HCT116 (cell line): ENCODE data around the gene TXLNG. TPM values are rescaled to one million over a fixed set of nuclear protein-coding genes. Genes with fewer than 3 reads are reported as not detected.

Source experiments
- ATAC-seq: fragments of 200-7000 bp; cut with Tn5 transposase; 2 replicates; pipeline ENCODE4 v1.9.1; 2020; ENCODE audit warnings: mild to moderate bottlenecking, moderate library complexity
- BruUV-seq: library from RNA; stranded (reverse); fragments of 400-500 nt; replicated peaks from 2 replicates; lab custom pipeline; 2021; lab: Mats Ljungman, UMichigan
- CTCF ChIA-PET: fragments of 300-600 bp; sonication (Branson Sonifier 250); formaldehyde crosslinking; loops from one replicate; lab custom pipeline; 2021; ENCODE audit warnings: antibody characterized with exemption; lab: Charles Lee
- POLR2A ChIA-PET: fragments of 300-600, 350-600 bp; sonication (Branson Sonifier 250); formaldehyde crosslinking; loops from one replicate; lab custom pipeline; 2021; ENCODE audit warnings: antibody characterized with exemption; lab: Charles Lee
- RAD21 ChIA-PET, 2 experiments: fragments of 300-600 bp; sonication (Branson Sonifier 250); formaldehyde crosslinking; loops; one replicate each; lab custom pipeline; 2023; ENCODE audit warnings: low total read pairs in 2 of 2; ENCODE audit not compliant: uncharacterized antibody in 2 of 2, unreplicated experiment in 2 of 2, low non-redundant PET in 1 of 2; lab: Charles Lee
- DNase-seq: peaks from one replicate; pipeline ENCODE4 v3.0.0-alpha.2; 2010; ENCODE audit warnings: low read depth, low spot score
- H2AFZ ChIP-seq: fragments of 200-600 bp; shearing (Covaris generic), sonication (generic); 2 replicates; pipeline ENCODE4 v1.6.1; 2017; ENCODE audit warnings: low read depth, mixed run types, mixed read lengths, antibody characterized with exemption, low read length; ENCODE audit not compliant: poor library complexity, severe bottlenecking
- H3K27ac ChIP-seq: 2 replicates; pipeline ENCODE4 v1.5.1; 2012; ENCODE audit warnings: low read depth, low read length
- H3K27me3 ChIP-seq: fragments of 200-600 bp; sonication (generic); 2 replicates; pipeline ENCODE4 v1.6.1; 2016; ENCODE audit warnings: mixed run types, low read length, mixed read lengths; ENCODE audit not compliant: insufficient read depth
- H3K36me3 ChIP-seq, 2 experiments: fragments of 200-500 bp in 1 of 2; fragments of 200-600 bp in 1 of 2; sonication (Bioruptor generic) in 1 of 2; sonication (generic) in 1 of 2; 2 replicates each; pipeline versions ENCODE4 v1.5.1 to v1.6.1; 2014 to 2016; ENCODE audit warnings: low read length in 2 of 2, inconsistent platforms in 1 of 2, mixed read lengths in 1 of 2, mixed run types in 1 of 2; ENCODE audit not compliant: insufficient read depth in 2 of 2, control insufficient read depth in 1 of 2
- H3K4me1 ChIP-seq, 2 experiments: fragments of 200-600 bp in 1 of 2; sonication (generic) in 1 of 2; 2 replicates each; pipeline versions ENCODE4 v1.5.1 to v1.6.1; 2012 to 2017; ENCODE audit warnings: low read length in 2 of 2, inconsistent platforms in 1 of 2, mild to moderate bottlenecking in 1 of 2, mixed read lengths in 1 of 2, mixed run types in 1 of 2, moderate library complexity in 1 of 2; ENCODE audit not compliant: insufficient read depth in 2 of 2, control insufficient read depth in 1 of 2
- H3K4me2 ChIP-seq: fragments of 200-600 bp; sonication (generic); 2 replicates; pipeline ENCODE4 v1.6.1; 2017; ENCODE audit warnings: mixed run types, low read length, mixed read lengths
- H3K4me3 ChIP-seq, 2 experiments: fragments of 200-600 bp in 1 of 2; sonication (generic) in 1 of 2; replicated peaks in 1 of 2; 2 replicates each; pipeline ENCODE4 v1.5.1; 2011 to 2016; ENCODE audit warnings: low read length in 2 of 2, control low read depth in 1 of 2, low read depth in 1 of 2, mild to moderate bottlenecking in 1 of 2, mixed read lengths in 1 of 2, mixed run types in 1 of 2
- H3K79me2 ChIP-seq: fragments of 200-600 bp; sonication (generic); 2 replicates; pipeline ENCODE4 v1.6.1; 2017; ENCODE audit warnings: mild to moderate bottlenecking, mixed run types, low read length, moderate library complexity, mixed read lengths; ENCODE audit not compliant: insufficient read depth
- H3K9ac ChIP-seq: fragments of 200-600 bp; sonication (generic); 2 replicates; pipeline ENCODE4 v1.6.1; 2016; ENCODE audit warnings: low read length, mixed read lengths
- H3K9me2 ChIP-seq: fragments of 200-600 bp; sonication (generic), shearing (Covaris generic); 2 replicates; pipeline ENCODE4 v1.6.1; 2017; ENCODE audit warnings: mixed run types, mild to moderate bottlenecking, moderate library complexity; ENCODE audit not compliant: insufficient read depth
- H3K9me3 ChIP-seq, 2 experiments: fragments of 200-500 bp in 1 of 2; fragments of 200-600 bp in 1 of 2; sonication (Bioruptor generic) in 1 of 2; sonication (generic) in 1 of 2; 2 replicates each; pipeline ENCODE4 v1.6.1; 2014 to 2017; ENCODE audit warnings: low read length in 2 of 2, mixed read lengths in 2 of 2, inconsistent platforms in 1 of 2, low read depth in 1 of 2, mild to moderate bottlenecking in 1 of 2, mixed run types in 1 of 2, moderate library complexity in 1 of 2; ENCODE audit not compliant: control insufficient read depth in 1 of 2, insufficient read depth in 1 of 2
- H4K20me1 ChIP-seq: fragments of 200-600 bp; sonication (generic), shearing (Covaris generic); 2 replicates; pipeline ENCODE4 v1.6.1; 2017; ENCODE audit warnings: mixed run types, mild to moderate bottlenecking, moderate library complexity; ENCODE audit not compliant: insufficient read depth
- CBX3 ChIP-seq: IDR thresholded peaks from 2 replicates; pipeline ENCODE4 v1.6.1; 2012; ENCODE audit warnings: low read depth
- CEBPB ChIP-seq: IDR thresholded peaks from 2 replicates; pipeline ENCODE4 v1.6.1; 2012; ENCODE audit warnings: low read depth
- ELF1 ChIP-seq: IDR thresholded peaks from 2 replicates; pipeline ENCODE4 v1.6.1; 2012; ENCODE audit warnings: low read depth, borderline replicate concordance
- EZH2 ChIP-seq: fragments of 200-600 bp; sonication (generic); IDR thresholded peaks from 2 replicates; pipeline ENCODE4 v1.6.1; 2017; ENCODE audit warnings: antibody characterized with exemption, mixed run types
- EZH2phosphoT487 ChIP-seq: fragments of 200-600 bp; IDR thresholded peaks from 2 replicates; pipeline ENCODE4 v1.6.1; 2018; ENCODE audit warnings: antibody characterized with exemption, borderline replicate concordance
- FOSL1 ChIP-seq: IDR thresholded peaks from 2 replicates; pipeline ENCODE4 v1.6.1; 2012; ENCODE audit warnings: low read depth
- JUND ChIP-seq: IDR thresholded peaks from 2 replicates; pipeline ENCODE4 v1.6.1; 2012
- POLR2AphosphoS5 ChIP-seq: IDR thresholded peaks from 2 replicates; pipeline ENCODE4 v1.6.1; 2011; ENCODE audit warnings: mild to moderate bottlenecking, low read depth, low read length, moderate library complexity
- RAD21 ChIP-seq: IDR thresholded peaks from 2 replicates; pipeline ENCODE4 v1.6.1; 2012; ENCODE audit warnings: low read depth, mild to moderate bottlenecking
- SIN3A ChIP-seq: IDR thresholded peaks from 2 replicates; pipeline ENCODE4 v1.6.1; 2012; ENCODE audit warnings: low read depth
- SP1 ChIP-seq: IDR thresholded peaks from 2 replicates; pipeline ENCODE4 v1.6.1; 2012; ENCODE audit warnings: low read depth
- SRF ChIP-seq: IDR thresholded peaks from 2 replicates; pipeline ENCODE4 v1.6.1; 2012; ENCODE audit warnings: low read depth
- TCF7L2 ChIP-seq: IDR thresholded peaks from 2 replicates; pipeline ENCODE4 v1.7.0; 2011; ENCODE audit warnings: borderline replicate concordance, inconsistent platforms; ENCODE audit not compliant: insufficient read depth, insufficient read length; ENCODE audit errors: extremely low read depth
- YY1 ChIP-seq: IDR thresholded peaks from 2 replicates; pipeline ENCODE4 v1.6.1; 2011; ENCODE audit warnings: low read length, low read depth, moderate library complexity, mild to moderate bottlenecking; ENCODE audit not compliant: insufficient replicate concordance; ENCODE audit errors: extremely low read depth
- ZBTB33 ChIP-seq: IDR thresholded peaks from 2 replicates; pipeline ENCODE4 v1.6.1; 2011; ENCODE audit warnings: mild to moderate bottlenecking, low read length, moderate library complexity; ENCODE audit not compliant: insufficient replicate concordance; ENCODE audit errors: extremely low read depth
- ZFX ChIP-seq: fragments of 450-650 bp; IDR thresholded peaks from 2 replicates; pipeline ENCODE4 v1.6.1; 2017
- ZNF274 ChIP-seq: fragments of 200-500 bp; sonication (Bioruptor generic); IDR thresholded peaks from 2 replicates; pipeline ENCODE4 v1.6.1; 2014; ENCODE audit warnings: mild to moderate bottlenecking, low read depth, low read length, inconsistent platforms
- intact Hi-C: fragments of 100-400 bp; cut with micrococcal nuclease; formaldehyde crosslinking; loops from 2 replicates; pipeline ENCODE4 v1.10.0; 2022
- total RNA-seq: library from RNA; stranded (reverse); gene quantifications from one replicate; pipeline ENCODE4 v1.2.1, GENCODE V29; 2021; ENCODE audit not compliant: unreplicated experiment
- TF ChIP-seq, protein P1 (sequence below): IDR thresholded peaks from 2 replicates; pipeline ENCODE4 v1.6.1; 2012
- TF ChIP-seq, protein P2 (sequence below): IDR thresholded peaks from 2 replicates; pipeline ENCODE4 v1.6.1; 2012; ENCODE audit warnings: low read depth
- TF ChIP-seq, protein P3 (sequence below): IDR thresholded peaks from 2 replicates; pipeline ENCODE4 v1.6.1; 2012

The TXLNG gene
- total RNA-seq, 1 experiment from 2014 or later = 22.9 TPM

GRCh38 chrX:16876696-16877095, 90.4 kb downstream of the TXLNG start:
- H3K9me3 ChIP-seq = no peaks in the 10 kb centered on the region
- no peak overlapping the region for H3K27ac ChIP-seq
- H3K9ac ChIP-seq = no peak overlapping the region
- H3K79me2 ChIP-seq = no peaks in the 10 kb centered on the region
- TF ChIP-seq EZH2phosphoT487 (no peak), ZBTB33 (no peak), JUND (no peak), CBX3 (no peak), YY1 (no peak), ELF1 (no peak), SP1 (no peak), ZFX (no peak), POLR2AphosphoS5 (no peak), TCF7L2 (no peak), ZNF274 (no peak), EZH2 (no peak), SIN3A (no peak), FOSL1 (no peak), CEBPB (no peak), SRF (no peak), RAD21 (no peak)
- TF ChIP-seq, protein P1, sequence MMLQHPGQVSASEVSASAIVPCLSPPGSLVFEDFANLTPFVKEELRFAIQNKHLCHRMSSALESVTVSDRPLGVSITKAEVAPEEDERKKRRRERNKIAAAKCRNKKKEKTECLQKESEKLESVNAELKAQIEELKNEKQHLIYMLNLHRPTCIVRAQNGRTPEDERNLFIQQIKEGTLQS = no peak
- TF ChIP-seq, protein P2, sequence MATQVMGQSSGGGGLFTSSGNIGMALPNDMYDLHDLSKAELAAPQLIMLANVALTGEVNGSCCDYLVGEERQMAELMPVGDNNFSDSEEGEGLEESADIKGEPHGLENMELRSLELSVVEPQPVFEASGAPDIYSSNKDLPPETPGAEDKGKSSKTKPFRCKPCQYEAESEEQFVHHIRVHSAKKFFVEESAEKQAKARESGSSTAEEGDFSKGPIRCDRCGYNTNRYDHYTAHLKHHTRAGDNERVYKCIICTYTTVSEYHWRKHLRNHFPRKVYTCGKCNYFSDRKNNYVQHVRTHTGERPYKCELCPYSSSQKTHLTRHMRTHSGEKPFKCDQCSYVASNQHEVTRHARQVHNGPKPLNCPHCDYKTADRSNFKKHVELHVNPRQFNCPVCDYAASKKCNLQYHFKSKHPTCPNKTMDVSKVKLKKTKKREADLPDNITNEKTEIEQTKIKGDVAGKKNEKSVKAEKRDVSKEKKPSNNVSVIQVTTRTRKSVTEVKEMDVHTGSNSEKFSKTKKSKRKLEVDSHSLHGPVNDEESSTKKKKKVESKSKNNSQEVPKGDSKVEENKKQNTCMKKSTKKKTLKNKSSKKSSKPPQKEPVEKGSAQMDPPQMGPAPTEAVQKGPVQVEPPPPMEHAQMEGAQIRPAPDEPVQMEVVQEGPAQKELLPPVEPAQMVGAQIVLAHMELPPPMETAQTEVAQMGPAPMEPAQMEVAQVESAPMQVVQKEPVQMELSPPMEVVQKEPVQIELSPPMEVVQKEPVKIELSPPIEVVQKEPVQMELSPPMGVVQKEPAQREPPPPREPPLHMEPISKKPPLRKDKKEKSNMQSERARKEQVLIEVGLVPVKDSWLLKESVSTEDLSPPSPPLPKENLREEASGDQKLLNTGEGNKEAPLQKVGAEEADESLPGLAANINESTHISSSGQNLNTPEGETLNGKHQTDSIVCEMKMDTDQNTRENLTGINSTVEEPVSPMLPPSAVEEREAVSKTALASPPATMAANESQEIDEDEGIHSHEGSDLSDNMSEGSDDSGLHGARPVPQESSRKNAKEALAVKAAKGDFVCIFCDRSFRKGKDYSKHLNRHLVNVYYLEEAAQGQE = no peak
- TF ChIP-seq, protein P3, sequence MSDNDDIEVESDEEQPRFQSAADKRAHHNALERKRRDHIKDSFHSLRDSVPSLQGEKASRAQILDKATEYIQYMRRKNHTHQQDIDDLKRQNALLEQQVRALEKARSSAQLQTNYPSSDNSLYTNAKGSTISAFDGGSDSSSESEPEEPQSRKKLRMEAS = no peak
- TF ChIP-seq, all 23 proteins: peak for 0
- Histone ChIP-seq H3K9me2 (no peaks in the 10 kb centered on the region), H3K4me1 (no peaks in the 10 kb centered on the region), H2AFZ (no peak overlapping the region), H3K27me3 (no peaks in the 10 kb centered on the region), H3K36me3 (no peaks in the 10 kb centered on the region), H4K20me1 (no peaks in the 10 kb centered on the region), H3K4me2 (no peak overlapping the region), H3K4me3 (no peak overlapping the region)
- ATAC-seq (no peak), DNase-seq (no peak)
- RAD21 ChIA-PET = no interaction called here
- CTCF ChIA-PET = no interaction called here
- BruUV-seq = no TSS peak
- intact Hi-C loops = no loop called here
- POLR2A ChIA-PET = no interaction called here
